Measurements from ENCODE around the gene TRIM28. TPM values are rescaled to one million over a fixed set of nuclear protein-coding genes. Genes with fewer than 3 reads are reported as not detected.
A peak's percentile ranks its signal among the peaks of the same experiment; 100 is the strongest.

Gene TRIM28
- total and polyA plus RNA-seq, 9 of the 15 experiments (the other 6 are each of a cell fraction or from before 2014, with no cell fraction given), result 12.1 to 797 (median 490) TPM

- H3K27ac ChIP-seq (ENCODE audit: extremely low read depth, low read depth, low read length), result peak within 1 kb of the TSS; percentile 86
- peak; percentile 84 for FAIRE-seq
- H3K4me1 ChIP-seq (replicated peaks in 1 of 2; ENCODE audit: control insufficient read depth in 2 of 2, insufficient read depth in 2 of 2, low read length in 2 of 2), result peaks cover 30 to 60% of the 10 kb centered on the region in 2 experiments
- no peaks in the 10 kb centered on the region for H3K27me3 ChIP-seq (ENCODE audit: control insufficient read depth in 2 of 2, insufficient read depth in 2 of 2, low read length in 2 of 2)
- in situ Hi-C loops (cut with MboI) (no loop called here), intact Hi-C loops (cut with micrococcal nuclease) (no loop called here)
- CTCF ChIA-PET (ENCODE audit: low intra/inter-chr PET ratio), result no interaction called here
- H3K9me1 ChIP-seq (ENCODE audit: control insufficient read depth, insufficient read depth, low read length), result peaks cover 3% of the 10 kb centered on the region
- H3K4me2 ChIP-seq (ENCODE audit: insufficient read depth, low read length), result peak within 1 kb of the TSS; percentile 98
- BruUV-seq (replicated peaks), result no TSS peak
- H3K4me3 ChIP-seq, result peak within 1 kb of the TSS; percentile 62
- peak within 1 kb of the TSS; percentile 84 to 98 for H3K9ac ChIP-seq (ENCODE audit: insufficient read depth in 1 of 2, low read depth in 2 of 2, low read length in 2 of 2)
- H3K36me3 ChIP-seq (ENCODE audit: control insufficient read depth, insufficient read depth, low read length), result peaks cover 64% of the 10 kb centered on the region
- DNase-seq (ENCODE audit: extremely low read depth in 1 of 4, low spot score in 3 of 4), result peak; percentile 89 to 98 (median 92)
- H4K20me1 ChIP-seq (replicated peaks; ENCODE audit: control insufficient read depth, insufficient read depth, low read length), result no peaks in the 10 kb centered on the region; the same call in 1 of the 2 replicates
- ATAC-seq, result peak; percentile 72
- POLR2A ChIA-PET, result interaction anchor here (0.6 to 3.7 kb wide), 12 partner anchors 10 to 372 kb away, joined by 3 to 48 read pairs (median 3); partner anchors contain the start of genes TRIM28, ZBTB45, ZNF274 and ZNF446
- peak within 1 kb of the TSS; percentile 82 for H2AFZ ChIP-seq (ENCODE audit: low read depth, low read length)
- peaks cover 46% of the 10 kb centered on the region for H3K79me2 ChIP-seq (ENCODE audit: control insufficient read depth, insufficient read depth, low read length)
- no peaks in the 10 kb centered on the region for H3K9me3 ChIP-seq (replicated peaks; ENCODE audit: control insufficient read depth, insufficient read depth, low read depth, low read length)
- WGBS (ENCODE audit: insufficient coverage, low coverage, missing lambda C conversion rate), result under 1% methylated on average over 55 of the region's 69 CpGs
- peak; percentile 40; the same call in 1 of the 2 replicates for TF ChIP-seq TOE1 (IDR thresholded peaks at IDR 0.05; ENCODE audit: borderline replicate concordance)
- 0 out of 2 replicates have a peak, but pooled peaks have one; percentile 49 for TF ChIP-seq TOE1 (CRISPR knock-in tag; IDR thresholded peaks at IDR 0.05; ENCODE audit: borderline replicate concordance, low read depth)
- TF ChIP-seq ESRRA (IDR thresholded peaks at IDR 0.05; ENCODE audit: borderline replicate concordance, low read depth), result peak; percentile 70
- no peak for TF ChIP-seq THRA (IDR thresholded peaks at IDR 0.05)
- TF ChIP-seq SREBF2 (CRISPR knock-in tag; IDR thresholded peaks at IDR 0.05), result no peak
- TF ChIP-seq ZBTB49 (CRISPR knock-in tag; IDR thresholded peaks at IDR 0.05; ENCODE audit: borderline replicate concordance), result no peak
- TF ChIP-seq E2F6 (IDR thresholded peaks at IDR 0.05; ENCODE audit: borderline replicate concordance in 1 of 2, extremely low read depth in 1 of 2, insufficient read depth in 1 of 2, insufficient read length in 1 of 2, low read depth in 1 of 2, low read length in 1 of 2, poor library complexity in 1 of 2, severe bottlenecking in 1 of 2), result peak; percentile 28 to 74
- no peak for TF ChIP-seq LEF1 (IDR thresholded peaks at IDR 0.05)
- TF ChIP-seq SRSF3 (IDR thresholded peaks at IDR 0.05; ENCODE audit: insufficient read depth, low read length), result no peak
- TF ChIP-seq EP400 (IDR thresholded peaks at IDR 0.05), result peak; percentile 88
- peak; percentile 59 for TF ChIP-seq TAF1 (IDR thresholded peaks at IDR 0.05; ENCODE audit: control insufficient read depth, extremely low read depth, insufficient read depth, low read length, severe bottlenecking)
- no peak for TF ChIP-seq EZH2 (IDR thresholded peaks at IDR 0.05; ENCODE audit: borderline replicate concordance, low read depth, low read length)
- no peak for TF ChIP-seq ZBTB43 (CRISPR knock-in tag; IDR thresholded peaks at IDR 0.05)
These were observed 10.9 kb downstream of the TRIM28 start, which contains the start of gene CHMP2A for GRCh38 chr19:58554494-58555368. Gene CHMP2A (minus strand): TSS chr19:58555105. CDS start chr19:58554212, 893 bp downstream.

Data from K562 (cell line).